Muscle of leg (tissue), 11 donors: ENCODE measurements around the gene CD70. TPM values are rescaled to one million over a fixed set of nuclear protein-coding genes. Genes with fewer than 3 reads are reported as not detected.
"Not testable (repeated sequence)": the region's sequence is repeated elsewhere in the genome, so short reads cannot be mapped to it uniquely, and the experiment has no call there.

Experiments used
- DNase-seq: peaks from one replicate; pipeline ENCODE4 v3.0.0; 2013
- H3K27ac ChIP-seq: one replicate; pipeline ENCODE4 v1.5.1; 2013; ENCODE audit warnings: mild to moderate bottlenecking, low read length, control low read depth
- H3K27me3 ChIP-seq: one replicate; pipeline ENCODE4 v1.6.1; 2013; ENCODE audit warnings: low read length; ENCODE audit not compliant: control insufficient read depth, insufficient read depth
- H3K36me3 ChIP-seq: one replicate; pipeline ENCODE4 v1.6.1; 2013; ENCODE audit warnings: low read length; ENCODE audit not compliant: control insufficient read depth, insufficient read depth
- H3K4me1 ChIP-seq: one replicate; pipeline ENCODE4 v1.6.1; 2013; ENCODE audit warnings: low read length; ENCODE audit not compliant: control insufficient read depth, insufficient read depth
- H3K4me3 ChIP-seq: one replicate; pipeline ENCODE4 v1.5.1; 2013; ENCODE audit warnings: low read length, control low read depth
- H3K9me3 ChIP-seq: replicated peaks from 2 replicates; pipeline ENCODE4 v1.6.1; 2013; ENCODE audit warnings: low read depth, low read length; ENCODE audit not compliant: control insufficient read depth
- WGBS: methylation state at CpG from one replicate; pipeline ENCODE4 v1.1.5; 2013; ENCODE audit warnings: missing lambda C conversion rate; ENCODE audit not compliant: insufficient coverage; 5-methylcytosine and 5-hydroxymethylcytosine counted together
- polyA plus RNA-seq, 8 donors: library from polyadenylated mRNA; unstranded; fragments of 120-200 nt; gene quantifications; one replicate each; pipeline versions ENCODE4 v1.2.1 to v1.2.3, GENCODE V29; 2013; ENCODE audit warnings: inconsistent platforms in 1 of 8, low replicate concordance in 1 of 8; ENCODE audit not compliant: insufficient read length in 8 of 8, insufficient read depth in 1 of 8
- total RNA-seq: library from RNA; stranded (reverse); fragments of 120-200 nt; gene quantifications from one replicate; pipeline ENCODE4 v1.2.4, GENCODE V29; 2013

CD70 gene
- total and polyA plus RNA-seq, 9 donors, result 0.19 to 2.9 (median 0.71) TPM; not detected in 1

- WGBS, result 71% methylated on average over 2 of the region's 4 CpGs
- Histone ChIP-seq H3K9me3 (no peaks in the 10 kb centered on the region), H3K4me3 (no peak overlapping the region), H3K36me3 (no peaks in the 10 kb centered on the region), H3K27ac (no peak overlapping the region), H3K4me1 (no peaks in the 10 kb centered on the region), H3K27me3 (peaks cover 2% of the 10 kb centered on the region)
- DNase-seq, result peak; percentile 67
Measured at GRCh38 chr19:6572217-6572616, 18.7 kb downstream of the CD70 start.

GRCh38 chr19:6571167-6571566 is 19.8 kb downstream of the CD70 start:
- H3K9me3 ChIP-seq, result no peaks in the 10 kb centered on the region
- no peak for DNase-seq
- H3K4me1 ChIP-seq, result no peaks in the 10 kb centered on the region
- peaks cover 2% of the 10 kb centered on the region for H3K27me3 ChIP-seq
- no peaks in the 10 kb centered on the region for H3K36me3 ChIP-seq
- H3K27ac ChIP-seq, result no peak overlapping the region
- H3K4me3 ChIP-seq, result no peak overlapping the region

GRCh38 chr19:6570764-6571163 is 20.2 kb downstream of the CD70 start:
- Histone ChIP-seq H3K4me3 (no peak overlapping the region), H3K4me1 (no peaks in the 10 kb centered on the region), H3K27me3 (peaks cover 2% of the 10 kb centered on the region), H3K9me3 (no peaks in the 10 kb centered on the region), H3K36me3 (no peaks in the 10 kb centered on the region), H3K27ac (no peak overlapping the region)
- DNase-seq, result no peak
- no CpG with 5 or more reads among the region's 3 CpGs for WGBS

GRCh38 chr19:6568816-6569215 is 22.1 kb downstream of the CD70 start:
- H3K4me3 ChIP-seq, result no peak overlapping the region
- peaks cover 3% of the 10 kb centered on the region for H3K9me3 ChIP-seq
- no peak overlapping the region for H3K27ac ChIP-seq
- H3K27me3 ChIP-seq, result peaks cover 2% of the 10 kb centered on the region
- H3K4me1 ChIP-seq, result no peaks in the 10 kb centered on the region
- no peak for DNase-seq
- H3K36me3 ChIP-seq, result no peaks in the 10 kb centered on the region
- 80% methylated on average over 1 of the region's 3 CpGs for WGBS

GRCh38 chr19:6568010-6568526 is 22.9 kb downstream of the CD70 start:
- no peaks in the 10 kb centered on the region for H3K36me3 ChIP-seq
- H3K9me3 ChIP-seq, result peaks cover 7% of the 10 kb centered on the region
- H3K4me3 ChIP-seq, result no peak overlapping the region
- no peaks in the 10 kb centered on the region for H3K4me1 ChIP-seq
- no peak overlapping the region for H3K27ac ChIP-seq
- H3K27me3 ChIP-seq, result peaks cover 2% of the 10 kb centered on the region
- DNase-seq, result no peak
- WGBS, result 90% methylated on average over 2 of the region's 8 CpGs

- not testable (repeated sequence) for H3K9me3 ChIP-seq, H3K4me1 ChIP-seq, H3K27me3 ChIP-seq, H3K4me3 ChIP-seq, DNase-seq, H3K36me3 ChIP-seq, H3K27ac ChIP-seq
- WGBS, result 57% methylated on average over 2 of the region's 3 CpGs
Measured at GRCh38 chr19:6566727-6567126, 24.2 kb downstream of the CD70 start.

GRCh38 chr19:6564393-6564792 is 26.6 kb downstream of the CD70 start:
- peaks cover 2% of the 10 kb centered on the region for H3K27me3 ChIP-seq
- no peak for DNase-seq
- no peak overlapping the region for H3K4me3 ChIP-seq
- H3K36me3 ChIP-seq, result no peaks in the 10 kb centered on the region
- H3K27ac ChIP-seq, result no peak overlapping the region
- WGBS, result 82% methylated on average over 2 of the region's 2 CpGs
- H3K4me1 ChIP-seq, result no peaks in the 10 kb centered on the region
- peaks cover 7% of the 10 kb centered on the region for H3K9me3 ChIP-seq

- WGBS, result 67% methylated on average over 1 of the region's 1 CpG
- not testable (repeated sequence) for H3K27ac ChIP-seq, H3K4me1 ChIP-seq, H3K4me3 ChIP-seq, H3K36me3 ChIP-seq, H3K27me3 ChIP-seq, H3K9me3 ChIP-seq, DNase-seq
Measured at GRCh38 chr19:6562437-6562836, 28.5 kb downstream of the CD70 start.

GRCh38 chr19:6556480-6557195 is 34.3 kb downstream of the CD70 start:
- Histone ChIP-seq H3K9me3 (no peaks in the 10 kb centered on the region), H3K4me3 (no peak overlapping the region), H3K36me3 (no peaks in the 10 kb centered on the region), H3K27me3 (no peaks in the 10 kb centered on the region), H3K27ac (no peak overlapping the region), H3K4me1 (peaks cover 3% of the 10 kb centered on the region)
- 57% methylated on average over 6 of the region's 11 CpGs for WGBS
- no peak for DNase-seq

GRCh38 chr19:6556043-6556449 is 34.9 kb downstream of the CD70 start:
- Histone ChIP-seq H3K27ac (no peak overlapping the region), H3K4me3 (no peak overlapping the region), H3K9me3 (no peaks in the 10 kb centered on the region), H3K4me1 (peaks cover 3% of the 10 kb centered on the region), H3K27me3 (peaks cover 3% of the 10 kb centered on the region), H3K36me3 (no peaks in the 10 kb centered on the region)
- DNase-seq, result no peak
- 92% methylated on average over 2 of the region's 2 CpGs for WGBS
